ENCODE data around the gene LIMS1. TPM values are rescaled to one million over a fixed set of nuclear protein-coding genes. Genes with fewer than 3 reads are reported as not detected.
A peak's percentile ranks its signal among the peaks of the same experiment; 100 is the strongest.
"Not testable (repeated sequence)": the region's sequence is repeated elsewhere in the genome, so short reads cannot be mapped to it uniquely, and the experiment has no call there.

Gene LIMS1
- total and polyA plus RNA-seq, 5 donors = 21.4 to 65.6 (median 55.1) TPM

GRCh38 chr2:108662207-108662612, 127.9 kb downstream of the LIMS1 start:
- 19% methylated on average over 5 of the region's 5 CpGs for WGBS
- H3K4me3 ChIP-seq (ENCODE audit: low read length); H3K4me1 ChIP-seq (ENCODE audit: control insufficient read depth, insufficient read depth, low read length); intact Hi-C loops (cut with DNase I); DNase-seq; H3K9me3 ChIP-seq (ENCODE audit: control insufficient read depth, low read length); H3K27me3 ChIP-seq (ENCODE audit: control insufficient read depth, insufficient read depth): not testable (repeated sequence)
- ATAC-seq = peak; percentile 87 to 93
- peak overlapping the region; percentile 23 for H3K27ac ChIP-seq (ENCODE audit: low read length)

- 63% methylated on average over 2 of the region's 2 CpGs for WGBS
- ATAC-seq; H3K4me3 ChIP-seq (ENCODE audit: low read length): not testable (repeated sequence)
Observed at GRCh38 chr2:108663346-108663745, 129.1 kb downstream of the LIMS1 start.

GRCh38 chr2:108664089-108664488, 129.8 kb downstream of the LIMS1 start:
- DNase-seq; ATAC-seq; H3K27ac ChIP-seq (ENCODE audit: low read length); H3K27me3 ChIP-seq (ENCODE audit: control insufficient read depth, insufficient read depth); intact Hi-C loops (cut with DNase I); H3K4me1 ChIP-seq (ENCODE audit: control insufficient read depth, insufficient read depth, low read length); H3K9me3 ChIP-seq (ENCODE audit: control insufficient read depth, low read length); H3K4me3 ChIP-seq (ENCODE audit: low read length): not testable (repeated sequence)
- 71% methylated on average over 3 of the region's 3 CpGs for WGBS

More at GRCh38 chr2:108663346-108663745, 129.1 kb downstream of the LIMS1 start:
- H3K27me3 ChIP-seq (ENCODE audit: control insufficient read depth, insufficient read depth); intact Hi-C loops (cut with DNase I); H3K4me1 ChIP-seq (ENCODE audit: control insufficient read depth, insufficient read depth, low read length); H3K9me3 ChIP-seq (ENCODE audit: control insufficient read depth, low read length); H3K27ac ChIP-seq (ENCODE audit: low read length); DNase-seq: not testable (repeated sequence)

GRCh38 chr2:108664979-108665378, 130.7 kb downstream of the LIMS1 start:
- ATAC-seq; H3K27ac ChIP-seq (ENCODE audit: low read length); H3K27me3 ChIP-seq (ENCODE audit: control insufficient read depth, insufficient read depth); H3K9me3 ChIP-seq (ENCODE audit: control insufficient read depth, low read length); intact Hi-C loops (cut with DNase I); H3K4me3 ChIP-seq (ENCODE audit: low read length); DNase-seq; H3K4me1 ChIP-seq (ENCODE audit: control insufficient read depth, insufficient read depth, low read length): not testable (repeated sequence)
- WGBS = 98% methylated on average over 1 of the region's 1 CpG

GRCh38 chr2:108665975-108666374, 131.7 kb downstream of the LIMS1 start:
- DNase-seq; H3K4me3 ChIP-seq (ENCODE audit: low read length); H3K27ac ChIP-seq (ENCODE audit: low read length); H3K27me3 ChIP-seq (ENCODE audit: control insufficient read depth, insufficient read depth); intact Hi-C loops (cut with DNase I); ATAC-seq; H3K9me3 ChIP-seq (ENCODE audit: control insufficient read depth, low read length); H3K4me1 ChIP-seq (ENCODE audit: control insufficient read depth, insufficient read depth, low read length): not testable (repeated sequence)
- 92% methylated on average over 2 of the region's 4 CpGs for WGBS

- DNase-seq; H3K4me1 ChIP-seq (ENCODE audit: control insufficient read depth, insufficient read depth, low read length); H3K9me3 ChIP-seq (ENCODE audit: control insufficient read depth, low read length); H3K4me3 ChIP-seq (ENCODE audit: low read length); intact Hi-C loops (cut with DNase I); H3K27me3 ChIP-seq (ENCODE audit: control insufficient read depth, insufficient read depth); H3K27ac ChIP-seq (ENCODE audit: low read length): not testable (repeated sequence)
- WGBS = 75% methylated on average over 2 of the region's 2 CpGs
- peak; percentile 68 to 83 for ATAC-seq
Observed at GRCh38 chr2:108667140-108667539, 132.9 kb downstream of the LIMS1 start.

- H3K27me3 ChIP-seq (ENCODE audit: control insufficient read depth, insufficient read depth); DNase-seq; H3K9me3 ChIP-seq (ENCODE audit: control insufficient read depth, low read length); H3K4me3 ChIP-seq (ENCODE audit: low read length); H3K27ac ChIP-seq (ENCODE audit: low read length); intact Hi-C loops (cut with DNase I); ATAC-seq; H3K4me1 ChIP-seq (ENCODE audit: control insufficient read depth, insufficient read depth, low read length): not testable (repeated sequence)
- WGBS = 92% methylated on average over 1 of the region's 1 CpG
Observed at GRCh38 chr2:108670282-108670681, 136.0 kb downstream of the LIMS1 start.

- H3K4me1 ChIP-seq (ENCODE audit: control insufficient read depth, insufficient read depth, low read length); DNase-seq; H3K27ac ChIP-seq (ENCODE audit: low read length); H3K27me3 ChIP-seq (ENCODE audit: control insufficient read depth, insufficient read depth); ATAC-seq; H3K4me3 ChIP-seq (ENCODE audit: low read length); H3K9me3 ChIP-seq (ENCODE audit: control insufficient read depth, low read length); intact Hi-C loops (cut with DNase I): not testable (repeated sequence)
- WGBS = 54% methylated on average over 1 of the region's 6 CpGs
Observed at GRCh38 chr2:108672200-108672805, 138.0 kb downstream of the LIMS1 start.

GRCh38 chr2:108676522-108676921, 142.3 kb downstream of the LIMS1 start:
- intact Hi-C loops (cut with DNase I) = not testable (repeated sequence)

GRCh38 chr2:108677239-108677744, 143.0 kb downstream of the LIMS1 start:
- H3K27ac ChIP-seq (ENCODE audit: low read length); H3K9me3 ChIP-seq (ENCODE audit: control insufficient read depth, low read length); ATAC-seq; DNase-seq; intact Hi-C loops (cut with DNase I); H3K4me1 ChIP-seq (ENCODE audit: control insufficient read depth, insufficient read depth, low read length); H3K4me3 ChIP-seq (ENCODE audit: low read length); H3K27me3 ChIP-seq (ENCODE audit: control insufficient read depth, insufficient read depth): not testable (repeated sequence)
- WGBS = 81% methylated on average over 4 of the region's 4 CpGs

More at GRCh38 chr2:108676522-108676921, 142.3 kb downstream of the LIMS1 start:
- not testable (repeated sequence) for DNase-seq; H3K4me1 ChIP-seq (ENCODE audit: control insufficient read depth, insufficient read depth, low read length); H3K4me3 ChIP-seq (ENCODE audit: low read length); H3K9me3 ChIP-seq (ENCODE audit: control insufficient read depth, low read length); ATAC-seq; H3K27ac ChIP-seq (ENCODE audit: low read length); H3K27me3 ChIP-seq (ENCODE audit: control insufficient read depth, insufficient read depth)
- WGBS = 100% methylated on average over 1 of the region's 1 CpG

- H3K9me3 ChIP-seq (ENCODE audit: control insufficient read depth, low read length); DNase-seq; H3K4me3 ChIP-seq (ENCODE audit: low read length); H3K4me1 ChIP-seq (ENCODE audit: control insufficient read depth, insufficient read depth, low read length); H3K27me3 ChIP-seq (ENCODE audit: control insufficient read depth, insufficient read depth); intact Hi-C loops (cut with DNase I); H3K27ac ChIP-seq (ENCODE audit: low read length): not testable (repeated sequence)
- WGBS = 31% methylated on average over 4 of the region's 4 CpGs
- ATAC-seq = peak; percentile 83 to 88
Observed at GRCh38 chr2:108678198-108678651, 144.0 kb downstream of the LIMS1 start.

All from right cardiac atrium (tissue), 5 donors.